OCI-LY7 (cell line): ENCODE data around the gene OR5W2. TPM values are rescaled to one million over a fixed set of nuclear protein-coding genes. Genes with fewer than 3 reads are reported as not detected.
"Not testable (repeated sequence)": the region's sequence is repeated elsewhere in the genome, so short reads cannot be mapped to it uniquely, and the experiment has no call there.

Source experiments
- BruUV-seq: library from RNA; stranded (reverse); fragments of 400-500 nt; replicated peaks from 2 replicates; lab custom pipeline; 2021; lab: Mats Ljungman, UMichigan
- CTCF ChIA-PET: fragments of 300-600 bp; sonication (Branson Sonifier 250); formaldehyde crosslinking; loops from one replicate; lab custom pipeline; 2022; ENCODE audit warnings: antibody characterized with exemption; ENCODE audit not compliant: unreplicated experiment; lab: Charles Lee
- POLR2A ChIA-PET: fragments of 300-600 bp; sonication (Branson Sonifier 250); formaldehyde crosslinking; loops from one replicate; lab custom pipeline; 2022; ENCODE audit warnings: antibody characterized with exemption; lab: Charles Lee
- DNase-seq: peaks from one replicate; pipeline ENCODE4 v3.0.0-alpha.2; 2015; ENCODE audit warnings: low spot score
- H2AFZ ChIP-seq: fragments of 200-600 bp; sonication (generic), shearing (Covaris generic); 2 replicates; pipeline ENCODE4 v1.6.1; 2014; ENCODE audit warnings: mild to moderate bottlenecking, antibody characterized with exemption, low read length, moderate library complexity
- H3K27ac ChIP-seq: fragments of 200-600 bp; sonication (generic); 2 replicates; pipeline ENCODE4 v1.5.1; 2014; ENCODE audit warnings: mixed run types, low read depth, mild to moderate bottlenecking, moderate library complexity, low read length, inconsistent platforms; ENCODE audit not compliant: poor library complexity, severe bottlenecking
- H3K36me3 ChIP-seq: fragments of 200-600 bp; sonication (generic); 2 replicates; pipeline ENCODE4 v1.6.1; 2014; ENCODE audit warnings: mild to moderate bottlenecking, antibody characterized with exemption, low read length, moderate library complexity, mixed read lengths; ENCODE audit not compliant: insufficient read depth
- H3K4me1 ChIP-seq: fragments of 200-600 bp; sonication (generic); 2 replicates; pipeline ENCODE4 v1.5.1; 2014; ENCODE audit warnings: mild to moderate bottlenecking, low read length; ENCODE audit not compliant: insufficient read depth, poor library complexity, severe bottlenecking
- H3K4me2 ChIP-seq: fragments of 200-600 bp; sonication (generic); 2 replicates; pipeline ENCODE4 v1.6.1; 2014; ENCODE audit warnings: mild to moderate bottlenecking, low read length
- H3K4me3 ChIP-seq: fragments of 200-600 bp; sonication (generic); 2 replicates; pipeline ENCODE4 v1.5.1; 2014; ENCODE audit warnings: mild to moderate bottlenecking, low read depth, low read length; ENCODE audit not compliant: poor library complexity, severe bottlenecking
- H3K79me2 ChIP-seq: fragments of 200-600 bp; sonication (generic); 2 replicates; pipeline ENCODE4 v1.6.1; 2016; ENCODE audit warnings: low read depth, mild to moderate bottlenecking, low read length, moderate library complexity, mixed read lengths; ENCODE audit not compliant: insufficient read depth
- H3K9me2 ChIP-seq: fragments of 200-600 bp; sonication (generic); 2 replicates; pipeline ENCODE4 v1.6.1; 2016; ENCODE audit warnings: mild to moderate bottlenecking, low read length, mixed read lengths; ENCODE audit not compliant: insufficient read depth
- H3K9me3 ChIP-seq: fragments of 200-600 bp; sonication (generic); 2 replicates; pipeline ENCODE4 v1.6.1; 2014; ENCODE audit warnings: mild to moderate bottlenecking, mixed run types, low read length, mixed read lengths
- H4K20me1 ChIP-seq: fragments of 200-600 bp; sonication (generic); 2 replicates; pipeline ENCODE4 v1.6.1; 2014; ENCODE audit warnings: mild to moderate bottlenecking, antibody characterized with exemption, low read length, moderate library complexity, mixed read lengths; ENCODE audit not compliant: insufficient read depth
- CTCF ChIP-seq: fragments of 200-600 bp; sonication (generic); conservative IDR thresholded peaks from 2 replicates; pipeline ENCODE4 v1.5.1; 2014; ENCODE audit warnings: mild to moderate bottlenecking, antibody characterized with exemption, low read length, moderate library complexity, mixed read lengths
- EZH2phosphoT487 ChIP-seq: fragments of 200-600 bp; sonication (generic); IDR thresholded peaks from 2 replicates; pipeline ENCODE4 v1.6.1; 2018; ENCODE audit warnings: low read depth, borderline replicate concordance, mild to moderate bottlenecking, mixed run types, antibody characterized with exemption, low read length, moderate library complexity, mixed read lengths
- intact Hi-C: fragments of 100-400 bp; cut with micrococcal nuclease; formaldehyde crosslinking; loops from one replicate; pipeline ENCODE4 v1.10.0; 2022; ENCODE audit not compliant: unreplicated experiment
- total RNA-seq, 2 experiments: library from RNA; depleted of rRNA in 1 of 2; stranded (reverse); fragments of >200 nt in 1 of 2; shearing (Covaris generic) in 1 of 2; gene quantifications; 2 replicates each; pipeline ENCODE4 v1.2.3, GENCODE V29; 2014 to 2022

OR5W2 gene
- total RNA-seq, 2 experiments from 2014 or later, result not detected

GRCh38 chr11:55902308-55902707 lies 12.1 kb downstream of the OR5W2 start:
- BruUV-seq, result no TSS peak
- TF ChIP-seq CTCF (no peak), EZH2phosphoT487 (no peak)
- no peak for DNase-seq
- Histone ChIP-seq H3K4me3 (no peak overlapping the region), H3K9me3 (no peaks in the 10 kb centered on the region), H3K36me3 (no peaks in the 10 kb centered on the region), H3K4me2 (no peak overlapping the region), H3K4me1 (no peaks in the 10 kb centered on the region), H3K9me2 (no peaks in the 10 kb centered on the region), H3K27ac (no peak overlapping the region), H3K79me2 (no peaks in the 10 kb centered on the region), H4K20me1 (no peaks in the 10 kb centered on the region), H2AFZ (no peak overlapping the region)
- intact Hi-C loops, result no loop called here
- ChIA-PET CTCF (no interaction called here), POLR2A (no interaction called here)

GRCh38 chr11:55895216-55895615 lies 19.2 kb downstream of the OR5W2 start:
- no peaks in the 10 kb centered on the region for H3K79me2 ChIP-seq
- no TSS peak for BruUV-seq
- no peaks in the 10 kb centered on the region for H3K9me2 ChIP-seq
- H3K4me2 ChIP-seq, result no peak overlapping the region
- CTCF ChIA-PET, result no interaction called here
- H3K36me3 ChIP-seq, result no peaks in the 10 kb centered on the region
- TF ChIP-seq CTCF (peak; percentile 29; the same call in 1 of the 2 replicates), EZH2phosphoT487 (no peak)
- no peaks in the 10 kb centered on the region for H4K20me1 ChIP-seq
- no peaks in the 10 kb centered on the region for H3K4me1 ChIP-seq
- no peak overlapping the region for H2AFZ ChIP-seq
- intact Hi-C loops, result no loop called here
- H3K27ac ChIP-seq, result no peak overlapping the region
- H3K4me3 ChIP-seq, result no peak overlapping the region
- DNase-seq, result no peak
- no peaks in the 10 kb centered on the region for H3K9me3 ChIP-seq
- POLR2A ChIA-PET, result no interaction called here

- BruUV-seq, CTCF ChIA-PET: not testable (repeated sequence)
Observed at GRCh38 chr11:55885481-55885880, 28.9 kb downstream of the OR5W2 start.

GRCh38 chr11:55884995-55885394 lies 29.4 kb downstream of the OR5W2 start:
- H3K4me3 ChIP-seq, POLR2A ChIA-PET, intact Hi-C loops, H3K4me2 ChIP-seq, H4K20me1 ChIP-seq, H3K9me3 ChIP-seq, H3K79me2 ChIP-seq, H3K36me3 ChIP-seq, H3K9me2 ChIP-seq, H2AFZ ChIP-seq, H3K4me1 ChIP-seq, H3K27ac ChIP-seq, DNase-seq, CTCF ChIA-PET, BruUV-seq: not testable (repeated sequence)

More at GRCh38 chr11:55885481-55885880, 28.9 kb downstream of the OR5W2 start:
- H3K36me3 ChIP-seq, DNase-seq, POLR2A ChIA-PET, H3K4me1 ChIP-seq, H3K4me3 ChIP-seq, H2AFZ ChIP-seq, H3K4me2 ChIP-seq, H3K27ac ChIP-seq, H4K20me1 ChIP-seq, H3K9me3 ChIP-seq, H3K9me2 ChIP-seq, H3K79me2 ChIP-seq, intact Hi-C loops: not testable (repeated sequence)

GRCh38 chr11:55882997-55883396 lies 31.4 kb downstream of the OR5W2 start, which contains the start of gene TRIM51:
Gene TRIM51, plus strand, starts transcription at chr11:55883297. Its CDS starts 2,132 bp downstream, at chr11:55885429.
- H3K36me3 ChIP-seq, POLR2A ChIA-PET, H3K4me3 ChIP-seq, H3K27ac ChIP-seq, H3K9me3 ChIP-seq, H3K4me2 ChIP-seq, intact Hi-C loops, H3K9me2 ChIP-seq, H3K79me2 ChIP-seq, H4K20me1 ChIP-seq, H2AFZ ChIP-seq, CTCF ChIA-PET, BruUV-seq, H3K4me1 ChIP-seq, DNase-seq: not testable (repeated sequence)
